ENCODE results near the gene NKX1-1.

Gene NKX1-1

DNA sequence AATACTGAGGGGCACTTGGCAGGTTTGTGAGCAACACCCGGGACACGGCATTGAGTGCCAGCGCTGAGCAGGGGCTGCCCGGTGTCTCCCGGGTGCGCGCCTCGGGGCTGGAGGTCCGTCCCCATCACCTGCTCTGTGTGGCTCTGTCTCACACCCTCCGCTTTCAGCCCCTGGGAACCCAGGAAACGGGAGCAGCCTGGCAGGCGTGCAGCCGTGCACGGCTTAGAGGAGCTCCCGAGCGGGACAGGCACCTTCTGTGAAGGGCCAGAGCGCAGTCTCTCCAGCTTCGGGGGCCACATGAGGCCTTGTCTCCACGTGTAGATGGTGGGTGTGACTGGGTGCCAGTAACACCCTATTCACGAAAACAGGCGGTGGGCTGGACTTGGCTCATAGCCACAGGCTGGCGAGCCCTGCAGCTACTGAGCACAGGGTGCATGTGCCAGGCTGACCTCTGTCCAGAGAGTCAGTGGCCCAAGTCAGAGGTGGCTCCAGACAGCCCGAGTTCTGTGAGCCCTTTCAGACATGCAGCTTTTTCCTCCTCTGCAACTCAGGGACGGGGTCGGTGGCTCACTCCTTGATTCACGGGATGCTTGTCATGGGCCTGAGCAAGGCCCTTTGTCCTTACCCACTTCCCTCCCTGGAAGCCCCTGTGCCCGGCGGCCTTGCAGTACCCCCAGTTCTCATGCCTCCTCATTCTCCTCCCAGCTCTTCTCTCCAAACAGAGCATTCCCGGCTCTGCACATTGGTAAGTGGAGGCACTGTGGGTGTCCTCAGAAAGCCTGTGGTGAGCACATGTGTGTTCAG, 35.7 kb downstream of the NKX1-1 start:
- DNase-seq = no peak

DNA sequence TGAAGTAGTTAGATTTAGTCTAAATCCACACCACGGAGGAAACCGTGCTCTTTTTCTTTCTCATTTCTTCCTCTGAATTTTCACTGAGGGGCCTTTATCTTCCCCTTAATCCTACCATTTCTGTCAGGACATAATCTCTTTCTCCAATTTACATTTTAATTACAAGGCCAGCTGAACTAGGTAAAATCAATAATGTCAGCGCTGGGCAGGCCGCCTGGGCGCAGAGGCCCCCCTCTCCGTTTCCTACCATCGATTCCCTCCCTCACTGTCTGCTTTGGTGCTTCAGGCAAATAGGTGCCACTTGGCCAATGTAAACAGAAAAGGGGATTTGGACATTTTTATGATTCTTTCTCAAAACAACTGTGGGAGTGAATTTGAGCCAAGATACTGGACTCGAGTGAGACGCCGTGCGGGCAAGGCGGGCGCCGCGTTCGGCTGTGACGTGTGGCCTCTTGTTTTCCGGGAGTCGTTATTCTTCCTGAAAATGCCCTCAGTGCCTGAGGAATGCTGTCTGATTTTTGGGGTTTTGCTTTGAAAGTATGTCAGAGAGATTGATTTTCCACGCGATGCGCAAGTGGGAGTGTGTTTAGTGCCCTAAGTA, 36.7 kb downstream of the NKX1-1 start:
- no peak for DNase-seq

DNA sequence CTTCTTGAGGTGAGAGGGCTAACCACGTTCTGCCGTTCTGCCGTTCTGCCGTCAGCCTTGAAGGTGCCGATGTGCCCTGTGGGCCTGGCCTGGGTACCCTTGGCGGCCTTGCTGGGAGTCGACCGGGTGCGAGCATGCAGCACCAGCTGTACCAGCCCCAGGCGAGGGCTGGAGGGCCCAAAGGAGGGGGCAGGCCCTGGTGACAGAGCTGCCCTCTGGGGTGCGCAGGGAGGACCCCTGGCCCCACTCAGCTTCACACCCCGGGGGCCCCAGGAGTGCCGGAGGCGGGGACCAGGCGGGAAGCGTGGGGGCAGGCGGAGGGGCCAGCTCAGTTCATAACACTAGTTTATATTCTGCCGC, 37.2 kb downstream of the NKX1-1 start:
- no peak for DNase-seq

DNA sequence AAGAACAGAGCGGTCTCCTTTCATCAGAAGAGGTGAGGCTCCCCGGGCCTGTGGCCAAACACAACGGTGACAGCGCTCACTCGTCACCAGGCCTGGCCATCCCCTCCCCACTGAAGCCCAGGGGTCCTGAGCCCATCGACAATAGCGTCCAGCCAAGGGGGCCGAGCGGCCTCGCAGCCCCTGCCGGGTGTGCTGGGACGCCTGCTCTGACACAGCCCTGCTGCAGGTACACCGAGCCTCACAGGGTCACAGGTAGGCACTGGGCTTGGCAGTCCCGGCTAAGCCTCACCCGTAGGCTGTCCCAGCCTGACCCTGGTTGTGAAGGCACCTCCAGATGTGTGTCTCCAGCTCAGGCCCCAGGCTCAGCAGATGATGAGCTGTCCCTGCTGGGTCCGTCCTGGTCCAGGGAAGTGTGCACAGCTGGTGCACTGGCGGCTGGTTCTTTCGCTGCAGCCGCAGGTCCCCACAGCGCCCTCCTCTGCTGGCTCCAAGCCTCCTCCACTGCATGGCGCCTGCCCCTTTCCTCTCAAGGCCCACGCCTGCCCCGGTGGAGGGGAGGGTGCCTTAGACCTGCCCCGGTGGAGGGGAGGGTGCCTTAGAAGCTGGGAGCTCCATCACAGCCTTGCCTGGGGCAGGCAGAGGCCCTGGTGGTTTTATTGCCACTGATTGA, 37.7 kb downstream of the NKX1-1 start:
- DNase-seq = no peak

DNA sequence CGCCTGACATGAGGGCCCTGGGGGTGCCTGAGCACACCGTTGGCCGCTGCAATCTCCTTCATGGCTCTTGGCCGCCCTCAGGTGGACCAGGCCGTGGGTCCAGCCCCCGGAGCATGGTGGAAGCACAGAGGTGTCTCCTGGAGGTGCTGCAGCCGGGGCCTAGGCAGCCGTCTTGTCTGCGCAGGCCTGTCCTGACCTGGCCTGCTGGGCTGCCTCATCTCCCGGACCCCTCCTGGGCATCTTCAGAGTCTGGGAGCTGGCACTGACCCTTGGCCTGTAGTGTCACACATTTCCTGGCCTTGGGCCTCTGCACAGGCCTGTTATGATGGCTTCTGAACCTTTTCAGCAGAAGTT, 38.3 kb downstream of the NKX1-1 start:
- no peak for DNase-seq

DNA sequence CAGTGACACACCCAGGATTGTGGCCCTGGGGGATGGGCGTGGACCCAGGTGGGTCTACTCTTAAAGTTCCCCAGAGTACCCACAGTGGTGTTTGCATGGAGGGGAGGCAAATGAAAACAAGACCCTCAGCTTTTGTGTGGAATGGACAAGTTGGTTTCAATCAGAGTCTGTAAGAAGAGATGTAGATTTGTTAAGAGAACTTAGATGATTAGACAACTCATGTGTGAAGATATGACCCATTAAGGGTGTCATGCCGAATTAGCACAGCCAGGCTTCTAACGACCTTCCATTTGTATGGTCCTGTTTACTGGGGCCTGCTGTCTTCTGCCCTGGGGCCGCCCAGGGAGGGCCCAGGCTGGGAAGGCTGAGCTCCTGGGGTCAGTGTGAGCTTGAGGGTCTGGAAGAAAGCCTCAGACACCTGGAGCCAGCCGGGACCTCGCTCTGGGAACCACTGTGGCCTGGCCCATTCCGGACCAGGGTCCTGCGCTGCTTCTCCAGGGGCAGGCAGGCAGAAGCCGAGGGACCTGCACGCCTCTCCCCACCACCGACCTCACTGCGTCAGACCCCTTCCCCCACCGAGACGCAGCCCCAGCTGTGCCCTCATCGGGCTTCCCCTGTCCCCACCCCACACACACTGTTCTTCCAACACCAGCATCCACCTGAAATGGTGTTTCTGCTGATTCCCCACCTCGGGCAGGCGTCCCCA, 38.9 kb downstream of the NKX1-1 start:
- no peak for DNase-seq

DNA sequence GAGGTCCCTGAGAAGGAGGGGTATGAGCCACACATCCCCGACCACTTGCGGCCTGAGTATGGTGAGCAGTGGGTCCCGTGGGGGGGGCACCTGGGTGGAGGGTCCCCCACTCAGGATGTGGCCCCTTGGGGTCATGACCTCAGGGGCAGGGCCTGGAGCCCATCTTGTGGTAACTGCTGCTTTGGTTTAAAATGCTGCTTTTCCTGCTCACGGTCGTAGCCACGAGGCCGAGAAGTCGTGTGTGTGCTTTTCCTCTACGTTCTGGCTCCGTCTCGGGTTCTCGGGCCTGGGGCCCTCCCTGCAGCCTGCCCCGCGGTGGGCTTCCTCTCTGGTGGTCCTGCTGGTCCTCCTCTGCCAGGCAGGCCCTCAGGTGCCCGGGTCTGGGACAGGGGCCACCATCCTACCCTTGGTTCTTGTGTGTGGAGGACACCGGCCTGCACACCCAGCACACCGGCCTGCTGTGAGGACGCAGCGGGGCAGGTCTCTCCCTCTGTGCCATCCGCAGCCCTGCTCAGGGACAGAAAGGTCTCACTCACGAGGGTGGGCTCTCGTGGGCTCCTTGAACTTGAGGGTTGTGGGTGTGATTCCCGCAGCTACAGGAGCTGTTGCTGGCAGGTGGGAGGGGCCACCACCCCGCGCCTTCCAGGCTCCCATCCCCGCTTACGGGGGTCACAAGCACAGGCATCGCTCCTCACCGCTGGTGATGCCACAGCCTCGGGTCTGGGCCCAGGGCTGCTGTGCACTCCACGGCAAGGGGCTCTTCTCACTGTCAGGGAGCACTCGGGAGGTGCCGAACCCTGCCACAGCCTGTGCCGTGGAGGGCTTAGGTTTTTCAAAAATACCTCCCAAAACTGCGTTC, 39.6 kb downstream of the NKX1-1 start:
- no peak for DNase-seq

DNA sequence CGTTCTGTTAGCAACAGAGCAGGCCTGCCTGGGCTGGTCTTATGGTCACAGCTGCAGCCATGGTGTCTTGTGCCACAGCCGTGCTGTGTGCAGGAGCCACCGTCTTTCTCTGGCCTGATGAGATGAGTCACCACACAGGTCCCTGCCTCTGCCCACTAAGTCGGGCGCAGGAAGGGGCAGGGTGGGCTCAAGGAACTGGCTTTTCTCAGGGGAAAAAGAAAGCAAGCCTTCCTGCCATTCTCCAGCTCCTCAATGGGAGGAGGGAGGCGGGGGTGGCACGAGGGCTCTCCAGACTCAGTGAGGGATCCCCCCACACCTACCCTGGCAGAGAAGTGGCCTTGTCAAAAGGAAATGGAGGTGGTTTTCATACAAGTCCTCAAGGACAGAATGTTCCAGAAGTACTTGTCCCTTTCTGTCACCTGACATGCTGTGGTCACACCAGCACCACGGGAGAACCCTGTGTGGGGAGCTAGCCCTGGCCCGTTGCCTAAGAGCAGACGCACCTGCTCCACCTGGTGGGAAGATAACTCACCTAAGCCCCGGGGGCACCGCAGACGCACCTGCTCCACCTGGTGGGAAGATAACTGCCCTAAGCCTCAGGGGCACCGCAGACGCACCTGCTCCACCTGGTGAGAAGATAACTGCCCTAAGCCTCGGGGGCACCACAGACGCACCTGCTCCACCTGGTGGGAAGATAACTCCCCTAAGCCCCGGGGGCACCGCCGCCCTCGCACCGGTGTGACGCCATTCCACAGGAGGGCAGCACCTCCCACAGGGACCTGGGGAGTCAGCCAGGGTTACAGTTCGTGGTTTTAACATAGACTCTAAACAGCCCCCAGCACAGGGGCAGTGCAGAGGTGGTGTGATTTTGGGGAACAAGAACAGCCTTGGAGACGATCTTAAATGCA, 40.7 kb downstream of the NKX1-1 start:
- DNase-seq = peak; percentile 66

DNA sequence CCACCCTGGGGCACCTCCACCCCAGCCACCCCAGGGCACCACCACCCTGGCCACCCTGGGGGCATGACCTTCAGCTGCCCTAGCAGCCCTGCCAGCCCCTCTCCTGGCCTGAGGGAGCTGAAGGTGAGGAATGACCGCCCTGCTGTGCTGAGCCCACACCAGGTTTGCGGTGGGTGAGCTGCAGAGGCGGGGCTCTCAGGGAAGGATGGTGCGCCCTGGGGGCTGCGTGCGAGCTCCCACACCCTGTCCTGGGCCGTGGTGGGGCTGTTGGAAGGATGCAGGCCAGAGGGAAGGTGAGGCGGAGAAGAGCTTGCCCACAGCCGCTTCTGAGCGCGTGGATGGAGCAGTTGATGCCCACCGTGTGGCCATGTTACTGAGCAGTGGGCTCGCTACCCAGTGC, 41.5 kb downstream of the NKX1-1 start:
- DNase-seq = no peak

DNA sequence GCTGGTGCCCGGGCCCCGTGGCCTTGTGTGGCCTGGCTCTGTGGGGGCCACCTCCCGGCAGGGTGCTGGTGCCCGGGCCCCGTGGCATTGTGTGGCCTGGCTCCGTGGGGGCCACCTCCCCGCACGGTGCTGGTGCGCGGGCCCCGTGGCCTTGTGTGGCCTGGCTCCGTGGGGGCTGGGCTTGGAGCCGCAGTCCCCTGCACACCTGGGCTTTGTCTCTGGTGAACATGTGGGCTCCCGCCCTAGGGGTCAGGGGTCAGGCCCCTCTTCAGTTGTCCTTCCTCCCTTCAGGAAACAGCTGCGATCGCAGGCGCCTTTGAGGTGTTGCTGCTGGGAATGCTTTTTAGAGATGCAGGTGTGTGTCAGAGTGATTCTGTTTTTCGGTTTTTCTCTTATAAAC, 42.0 kb downstream of the NKX1-1 start:
- DNase-seq = no peak

DNA sequence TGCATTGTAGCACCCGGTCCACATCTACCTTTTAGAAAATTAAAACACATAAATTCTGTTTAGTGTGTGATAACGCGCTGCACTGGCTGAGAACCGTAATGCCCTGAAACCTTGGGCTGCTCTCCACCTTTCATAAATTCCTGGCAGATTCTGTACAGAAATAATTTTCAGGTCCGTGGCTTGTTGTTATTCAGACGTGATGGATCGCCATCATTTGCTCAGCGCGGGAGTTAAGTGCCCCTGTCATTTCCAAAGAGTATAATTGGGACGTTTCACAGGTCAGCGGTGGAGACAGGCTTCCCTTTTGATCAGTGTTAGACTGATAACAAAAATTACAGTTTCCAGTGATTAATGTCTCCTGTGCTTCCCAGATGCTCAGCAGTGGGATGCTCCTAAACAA, 42.7 kb downstream of the NKX1-1 start:
- no peak for DNase-seq

DNA sequence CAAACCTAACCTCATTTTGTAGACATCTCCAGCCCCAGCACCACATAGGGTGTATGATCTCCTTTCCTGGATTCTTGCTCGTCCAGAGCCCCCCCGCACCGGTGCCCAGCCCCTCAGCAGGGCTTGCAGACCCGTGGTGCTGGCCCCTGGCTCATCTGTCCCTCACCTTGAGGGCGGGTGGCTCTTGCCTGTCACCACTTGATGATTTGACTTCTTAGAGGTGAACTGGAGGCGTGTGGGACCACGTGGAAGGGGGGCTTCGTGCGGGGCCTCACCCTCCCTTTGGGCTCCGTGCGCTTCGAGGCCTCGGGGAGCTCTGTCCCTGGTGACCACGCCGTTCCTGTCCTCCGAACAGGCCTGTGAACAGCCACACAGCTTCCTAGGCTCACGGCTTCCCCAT, 43.7 kb downstream of the NKX1-1 start:
- no peak for DNase-seq

DNA sequence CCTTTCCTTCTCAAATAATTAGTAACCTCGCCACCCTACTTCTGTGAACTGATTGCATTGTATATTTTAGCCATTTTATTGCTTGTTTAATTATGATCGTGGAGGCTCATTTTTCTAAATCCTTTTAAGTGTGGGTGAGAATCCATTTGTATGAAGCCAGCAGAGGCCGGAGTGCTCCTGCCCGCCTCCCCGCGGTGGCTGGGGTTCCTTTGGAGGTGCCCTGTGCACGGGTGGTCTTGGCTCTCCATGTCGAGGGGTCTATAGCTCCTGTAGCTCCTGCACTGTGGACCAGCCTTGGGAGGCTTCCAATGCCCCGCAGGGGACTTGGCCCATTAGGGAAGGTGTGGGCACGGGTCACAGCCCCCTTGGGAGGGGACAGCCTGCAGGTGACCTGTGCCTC, 44.2 kb downstream of the NKX1-1 start:
- no peak for DNase-seq

DNA sequence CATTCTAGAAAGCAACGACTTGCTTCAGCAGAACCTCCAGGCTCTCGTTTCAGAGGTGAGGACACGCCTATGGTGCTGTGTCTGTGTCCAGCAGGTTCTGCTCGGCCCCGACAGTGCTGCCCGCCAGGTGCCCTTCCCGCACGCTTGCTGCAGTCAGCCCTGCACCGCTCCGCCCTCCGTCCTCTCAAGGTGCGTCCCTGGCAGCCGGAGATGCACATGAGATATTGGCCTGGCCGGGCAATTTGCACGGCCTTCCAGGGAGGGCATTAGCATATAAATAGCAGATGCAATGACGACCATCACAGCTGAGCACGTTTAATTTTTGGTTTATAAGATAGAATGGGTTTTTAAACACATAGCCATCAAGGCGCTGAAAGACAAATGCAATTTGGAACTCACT, 44.8 kb downstream of the NKX1-1 start:
- no peak for DNase-seq

DNA sequence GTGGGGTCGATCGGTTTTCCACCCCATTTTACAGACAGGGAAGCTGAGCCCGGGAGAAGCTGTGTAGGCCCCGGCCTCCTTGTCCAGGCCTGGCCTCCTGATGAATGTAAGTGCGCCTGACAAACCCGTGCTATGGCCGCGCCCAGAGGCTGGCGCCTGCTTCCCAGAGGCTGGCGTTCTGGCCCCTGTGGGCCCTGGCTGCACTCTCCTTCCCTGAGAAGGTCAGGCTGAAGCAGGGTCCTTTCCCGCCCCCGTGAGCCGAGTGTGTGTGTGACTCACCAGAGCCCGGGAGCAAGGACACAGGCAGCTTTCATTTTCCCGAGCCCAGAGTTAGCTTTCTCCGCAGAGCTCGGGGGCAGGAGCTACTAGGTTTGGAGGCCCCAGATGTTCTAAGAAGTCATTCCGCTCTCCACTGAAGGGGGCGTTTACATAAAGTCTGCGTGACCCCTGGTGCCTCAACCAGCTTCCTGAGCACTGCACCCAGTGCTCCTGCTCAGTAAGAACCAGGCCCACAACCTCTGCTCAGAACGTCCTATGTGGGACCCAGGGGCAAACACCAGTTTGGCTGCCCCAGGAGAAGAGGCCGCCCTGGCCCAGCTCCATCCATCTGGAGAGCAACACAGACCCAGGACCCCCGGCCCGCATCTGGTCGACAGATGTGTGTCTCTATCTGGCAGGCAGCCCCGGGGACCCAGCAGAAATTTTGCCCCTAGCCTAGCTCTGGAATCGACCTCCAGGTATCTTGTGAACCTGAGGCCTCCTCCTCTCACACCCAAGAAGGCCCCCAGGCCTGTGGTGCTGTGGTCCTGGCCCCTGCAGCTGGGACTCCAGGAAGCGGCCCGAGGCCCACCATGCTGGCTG, 45.6 kb downstream of the NKX1-1 start:
- no peak for DNase-seq

DNA sequence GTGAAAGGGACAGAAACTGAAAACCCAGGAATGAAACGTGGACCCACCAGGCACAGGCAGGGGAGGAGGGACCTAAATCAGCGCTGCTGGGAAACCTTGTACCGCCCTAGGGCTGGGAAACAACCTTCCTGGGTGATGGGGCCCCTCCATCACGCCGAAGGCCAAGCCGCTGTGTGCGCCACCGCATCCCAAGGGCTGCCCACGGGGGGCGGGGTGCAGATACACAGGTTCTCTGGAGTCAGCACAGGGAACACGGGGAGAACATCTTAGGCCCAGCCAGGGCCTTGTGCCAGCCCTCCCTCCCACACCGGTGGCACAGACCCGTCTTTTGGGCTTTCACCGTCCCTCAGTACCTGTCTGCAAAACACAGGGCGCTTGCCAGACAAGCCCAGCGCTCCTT, 46.3 kb downstream of the NKX1-1 start:
- DNase-seq = no peak

DNA sequence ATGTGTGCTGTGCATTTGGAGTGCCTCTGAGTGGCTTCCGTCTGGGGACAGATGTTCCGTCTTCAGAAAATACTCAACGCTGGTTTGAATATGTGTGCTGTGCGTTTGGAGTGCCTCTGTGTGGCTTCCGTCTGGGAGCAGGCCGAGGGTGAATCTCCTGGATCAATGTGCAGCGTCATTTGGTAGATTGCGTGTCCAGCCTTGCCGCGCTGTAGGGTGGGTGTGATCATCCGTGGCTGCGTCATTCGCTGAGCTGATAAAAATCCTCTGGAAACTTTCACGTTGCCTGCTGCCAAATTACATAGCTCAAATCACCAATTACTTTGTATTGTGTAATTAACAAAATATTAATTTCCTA, 47.1 kb downstream of the NKX1-1 start:
- no peak for DNase-seq

DNA sequence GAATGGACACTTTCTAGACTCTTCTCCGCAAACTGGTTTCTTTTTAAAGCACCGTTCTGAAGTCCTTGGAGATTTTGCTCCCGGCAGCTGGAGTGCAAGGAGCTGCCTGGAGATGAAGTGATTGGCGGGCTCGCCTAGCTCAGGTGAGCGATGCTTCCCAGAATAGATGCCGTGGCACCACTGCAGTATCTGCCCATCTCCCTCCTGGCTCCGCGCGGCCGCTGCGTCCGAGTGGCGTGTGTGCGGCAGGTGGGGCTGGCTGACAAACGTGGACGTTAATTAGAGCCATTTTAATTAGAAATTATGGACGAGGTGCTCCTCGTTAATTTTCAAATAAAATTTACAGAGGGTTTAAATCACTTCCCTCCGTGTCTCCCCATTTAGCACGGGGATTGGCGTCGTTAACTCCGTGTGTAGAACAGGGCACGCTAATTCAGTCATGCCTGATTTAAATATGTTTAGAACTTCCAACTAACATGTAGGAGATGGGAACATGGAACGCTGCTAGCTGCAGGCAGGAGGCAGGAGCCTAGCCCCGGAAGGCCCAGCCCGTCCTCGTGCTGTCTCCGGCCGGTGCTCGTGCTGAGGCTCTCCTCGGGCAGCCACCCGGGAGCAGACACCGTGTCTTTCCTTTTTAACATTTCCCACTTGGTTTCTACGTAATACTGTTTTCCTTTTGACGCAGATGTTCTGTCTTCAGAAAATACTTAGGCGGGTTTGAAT, 47.7 kb downstream of the NKX1-1 start:
- DNase-seq = no peak

DNA sequence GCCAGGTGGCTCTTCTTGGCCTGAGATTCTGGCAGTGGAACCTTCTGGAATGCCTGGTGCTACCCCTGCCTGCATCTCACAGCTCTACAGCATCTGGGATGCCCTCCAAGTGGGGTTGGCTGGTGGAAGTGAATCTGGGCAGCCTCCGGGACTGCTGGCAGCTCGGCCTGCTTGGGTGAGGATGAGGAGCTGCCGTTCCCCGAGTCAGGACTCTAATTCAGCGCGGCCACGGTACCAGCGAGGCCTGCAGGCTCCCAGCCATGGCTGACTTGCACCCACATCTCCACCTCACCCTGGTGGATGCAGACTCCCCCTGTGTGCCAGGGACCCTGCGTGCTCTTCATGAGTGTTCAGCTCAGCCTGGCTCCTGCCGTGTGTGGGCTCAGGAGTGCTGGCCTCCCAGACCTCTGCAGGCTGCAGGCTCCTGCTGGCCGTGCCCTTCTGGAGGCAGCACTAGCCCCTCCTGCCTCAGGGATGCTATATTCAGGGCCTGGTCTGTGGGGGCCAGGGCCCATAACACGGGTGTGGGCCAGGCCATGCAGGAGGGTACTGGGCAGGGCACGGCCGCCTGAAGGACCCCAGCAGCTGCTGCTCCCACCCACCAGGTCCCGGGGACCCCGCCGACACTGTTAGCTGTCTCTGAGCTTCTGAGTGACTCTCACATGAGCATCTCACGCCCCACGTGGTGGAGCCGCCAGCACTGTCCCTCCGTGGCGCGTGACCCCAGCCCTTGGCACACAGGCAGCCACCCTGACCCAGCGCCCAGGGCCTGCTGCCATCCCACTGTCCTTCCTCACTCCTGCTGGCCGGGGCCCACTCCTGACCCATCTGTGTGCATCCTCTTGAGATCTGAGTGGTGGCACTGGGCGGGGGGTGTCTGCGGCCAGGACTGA, 48.6 kb downstream of the NKX1-1 start:
- no peak for DNase-seq
